ENCODE measurements around the gene SLC4A4.

The SLC4A4 gene

DNA sequence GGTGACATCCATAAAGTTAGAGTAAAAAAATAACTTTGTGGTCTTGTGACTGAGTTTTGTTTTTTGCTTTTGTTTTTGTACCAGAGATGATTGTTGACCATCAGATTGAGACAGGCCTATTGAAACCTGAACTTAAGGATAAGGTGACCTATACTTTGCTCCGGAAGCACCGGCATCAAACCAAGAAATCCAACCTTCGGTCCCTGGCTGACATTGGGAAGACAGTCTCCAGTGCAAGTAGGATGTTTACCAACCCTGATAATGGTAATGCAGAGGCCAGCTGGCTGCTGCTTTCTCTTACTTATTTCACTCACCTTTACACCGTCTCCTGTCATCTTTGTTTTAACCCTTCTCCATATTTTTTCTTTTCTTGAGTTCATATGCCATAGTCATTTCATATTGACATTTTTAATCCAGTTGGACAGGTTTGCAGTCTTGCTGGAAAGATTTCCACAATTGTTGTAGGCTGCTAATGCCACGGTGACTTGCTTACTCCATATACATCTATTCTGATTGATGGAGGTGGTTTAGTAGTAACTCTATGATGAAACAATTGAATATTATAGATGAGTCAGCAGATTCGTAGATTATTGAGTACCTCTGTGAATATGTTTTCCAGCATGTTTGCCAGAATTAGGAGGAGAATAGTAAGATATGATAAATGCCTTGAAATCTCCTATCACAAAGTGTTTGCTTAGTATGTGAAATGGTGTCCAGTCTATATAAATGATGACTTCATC, 18.3 kb downstream of the SLC4A4 start:
- DNase-seq (ENCODE audit: low read depth in 2 of 2) = no peak

DNA sequence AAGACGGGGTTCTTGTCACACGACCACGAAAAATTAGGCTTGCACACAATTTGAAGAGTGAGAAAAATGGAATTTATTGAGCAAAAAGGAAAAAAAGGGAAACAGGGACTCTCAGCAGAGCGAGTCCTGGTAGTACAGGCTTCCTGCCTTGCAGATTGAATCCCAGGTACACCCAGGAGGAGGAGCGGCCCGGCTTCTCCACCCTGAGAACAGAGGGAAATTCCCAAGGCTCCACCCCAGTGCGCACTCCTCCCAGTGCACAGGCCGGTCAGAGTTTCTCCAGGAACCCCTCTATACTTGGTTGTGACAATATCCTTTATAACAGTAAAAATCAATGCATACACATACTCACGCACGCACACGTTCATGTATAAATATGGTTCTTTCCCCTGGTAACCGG, 22.0 kb downstream of the SLC4A4 start:
- DNase-seq (ENCODE audit: low read depth in 2 of 2) = no peak

GRCh38 chr4:71361476-71361875, 22.7 kb downstream of the SLC4A4 start:
- DNase-seq (ENCODE audit: low read depth in 2 of 2) = no peak

GRCh38 chr4:71366766-71367165, 27.9 kb downstream of the SLC4A4 start:
- DNase-seq (ENCODE audit: low read depth in 2 of 2) = no peak

GRCh38 chr4:71367546-71367945, 28.7 kb downstream of the SLC4A4 start:
- DNase-seq (ENCODE audit: low read depth in 2 of 2) = no peak

- no peak for DNase-seq (ENCODE audit: low read depth in 2 of 2)
Measured at GRCh38 chr4:71368906-71369305, 30.1 kb downstream of the SLC4A4 start.

- no peak for DNase-seq (ENCODE audit: low read depth in 2 of 2)
Measured at GRCh38 chr4:71369536-71369935, 30.7 kb downstream of the SLC4A4 start.

GRCh38 chr4:71375494-71375893, 36.7 kb downstream of the SLC4A4 start:
- DNase-seq (ENCODE audit: low read depth in 2 of 2) = no peak

DNA sequence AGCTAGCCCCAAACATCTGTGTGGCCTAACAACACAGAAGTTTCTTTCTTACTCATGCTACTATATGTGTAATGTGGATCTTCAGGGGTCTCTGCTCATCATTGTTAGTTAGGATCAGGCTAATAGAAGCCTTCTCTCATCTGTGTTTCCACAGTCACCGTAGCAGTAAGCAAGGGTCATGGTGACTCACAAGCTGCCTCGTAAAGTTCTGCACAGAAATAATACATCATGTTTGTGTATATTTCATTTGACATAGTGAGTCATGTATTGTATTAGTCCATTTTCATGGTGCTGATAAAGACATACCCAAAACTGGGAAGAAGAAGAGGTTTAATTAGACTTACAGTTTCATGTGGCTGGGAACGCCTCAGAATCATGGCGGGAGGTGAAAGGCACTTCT, 38.7 kb downstream of the SLC4A4 start:
- DNase-seq (ENCODE audit: low read depth in 2 of 2) = no peak

- no peak for DNase-seq (ENCODE audit: low read depth in 2 of 2)
Measured at GRCh38 chr4:71379126-71379525, 40.3 kb downstream of the SLC4A4 start.

DNA sequence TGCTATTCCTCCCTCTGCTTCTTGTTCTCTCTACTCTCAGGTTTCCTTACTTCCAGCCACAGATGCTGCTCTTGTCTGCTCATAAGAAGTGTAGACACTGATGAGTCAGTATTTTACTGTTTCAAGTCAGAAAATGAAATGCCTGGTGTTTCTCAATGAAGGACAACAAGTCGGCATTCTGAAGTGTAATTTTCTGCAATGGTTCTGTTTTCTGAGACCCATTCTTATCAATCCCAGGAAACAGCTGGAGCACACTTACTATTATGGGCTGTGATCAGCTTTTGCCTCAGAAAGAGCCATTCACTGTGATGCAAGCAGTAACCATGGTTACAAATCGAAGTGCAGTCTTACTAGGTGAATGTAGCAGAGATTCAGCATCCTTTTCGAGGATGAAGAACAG, 42.0 kb downstream of the SLC4A4 start:
- no peak for DNase-seq (ENCODE audit: low read depth in 2 of 2)

DNA sequence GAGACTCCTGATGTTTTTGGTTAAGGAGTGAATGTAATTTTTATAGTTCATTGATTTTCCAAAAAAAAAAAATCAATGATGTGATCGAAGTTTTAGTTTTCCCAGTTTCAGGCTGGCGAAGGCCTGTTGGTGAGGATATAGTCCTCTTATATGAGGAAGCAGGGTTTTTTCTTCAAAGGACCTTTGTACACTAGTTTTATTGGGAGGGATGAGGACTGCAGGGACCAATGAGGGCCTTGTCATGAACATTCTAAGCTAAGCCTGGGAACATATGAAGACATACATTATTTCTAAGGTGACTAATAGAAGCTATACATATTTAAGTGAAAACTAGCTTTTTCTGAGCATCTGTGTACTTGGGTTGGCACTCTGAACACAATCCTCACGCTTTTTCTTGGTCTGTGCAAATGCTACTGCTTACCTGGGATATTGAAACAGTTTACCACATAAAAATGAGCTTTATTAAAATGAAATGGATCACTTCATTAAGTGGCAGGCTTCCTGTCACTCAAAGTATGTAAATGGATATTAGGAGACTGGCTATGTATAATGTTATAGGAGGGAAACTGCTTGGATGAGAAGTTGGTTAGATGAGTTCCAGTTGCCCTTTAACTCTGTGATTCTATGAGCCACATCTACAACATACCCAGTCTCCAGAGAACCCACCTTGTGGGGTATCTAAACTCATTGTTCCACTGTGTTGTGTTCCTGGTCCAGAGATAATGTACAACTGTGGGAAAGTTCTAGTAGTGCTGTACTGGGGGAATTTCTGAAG, 43.5 kb downstream of the SLC4A4 start:
- no peak for DNase-seq (ENCODE audit: low read depth in 2 of 2)

- DNase-seq (ENCODE audit: low read depth in 2 of 2) = no peak
Measured at GRCh38 chr4:71382900-71383560, 44.2 kb downstream of the SLC4A4 start.

DNA sequence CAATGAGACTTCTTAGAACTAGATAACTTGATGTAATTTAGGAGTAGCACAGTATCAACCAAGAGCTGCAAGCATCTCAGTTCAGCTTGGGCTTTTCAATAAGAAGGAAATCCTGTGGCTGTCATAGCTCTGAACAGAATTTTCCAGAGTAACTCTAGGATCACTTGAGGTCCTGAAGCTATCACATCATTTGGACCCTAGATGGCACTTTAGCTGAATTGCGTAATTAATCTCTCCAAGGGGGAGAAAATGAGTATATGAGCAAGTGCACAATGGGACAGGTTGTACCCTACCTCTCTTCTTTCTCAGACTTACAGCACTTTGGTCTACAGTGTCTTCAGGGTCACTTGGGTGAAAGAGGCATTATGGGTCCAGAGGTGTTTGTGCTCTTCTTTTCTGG, 45.2 kb downstream of the SLC4A4 start:
- no peak for DNase-seq (ENCODE audit: low read depth in 2 of 2)

- no peak for DNase-seq (ENCODE audit: low read depth in 2 of 2)
Measured at GRCh38 chr4:71389149-71389827, 50.5 kb downstream of the SLC4A4 start.

DNA sequence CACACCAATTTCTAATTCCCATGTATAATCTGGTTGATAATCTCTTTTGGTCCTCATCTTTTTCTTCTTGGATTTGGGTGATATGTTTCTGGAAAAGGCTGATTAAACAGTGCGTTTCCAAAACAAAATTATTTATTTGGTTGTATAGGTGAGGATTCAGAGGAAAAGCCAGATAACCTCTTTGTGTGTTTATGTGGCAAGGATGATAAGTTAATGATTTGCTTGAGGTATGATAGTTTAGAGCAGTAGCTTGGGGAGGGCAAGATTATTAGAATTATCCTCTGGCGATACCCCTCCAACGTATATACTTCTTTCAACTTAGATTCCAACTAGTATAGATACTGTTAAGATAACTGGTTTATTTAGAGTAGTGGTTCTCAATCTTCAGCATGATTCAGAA, 53.3 kb downstream of the SLC4A4 start:
- no peak for DNase-seq (ENCODE audit: low read depth in 2 of 2)

- DNase-seq (ENCODE audit: low read depth in 2 of 2) = no peak
Measured at GRCh38 chr4:71396382-71396781, 57.6 kb downstream of the SLC4A4 start.

GRCh38 chr4:71400810-71401209, 62.0 kb downstream of the SLC4A4 start:
- no peak for DNase-seq (ENCODE audit: low read depth in 2 of 2)

DNA sequence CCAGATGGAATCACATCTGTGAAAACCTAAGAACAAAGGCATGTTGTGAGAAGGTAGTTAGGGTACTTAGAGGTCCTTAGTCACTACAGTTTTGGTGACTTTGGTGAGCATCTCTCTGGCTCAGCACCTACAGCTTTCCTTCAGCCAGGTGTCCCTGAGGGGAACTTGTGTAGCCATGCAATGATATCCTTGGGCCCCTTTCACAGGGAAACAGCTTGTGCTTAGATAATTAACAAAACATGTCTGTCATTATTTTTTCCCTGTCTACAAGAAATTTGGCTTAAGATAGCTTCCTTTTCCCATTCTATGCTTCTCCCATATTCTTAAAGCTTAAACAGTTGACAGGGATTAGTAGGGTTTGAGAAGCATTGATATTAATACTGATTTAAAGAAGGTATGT, 63.8 kb downstream of the SLC4A4 start:
- no peak for DNase-seq (ENCODE audit: low read depth in 2 of 2)

DNA sequence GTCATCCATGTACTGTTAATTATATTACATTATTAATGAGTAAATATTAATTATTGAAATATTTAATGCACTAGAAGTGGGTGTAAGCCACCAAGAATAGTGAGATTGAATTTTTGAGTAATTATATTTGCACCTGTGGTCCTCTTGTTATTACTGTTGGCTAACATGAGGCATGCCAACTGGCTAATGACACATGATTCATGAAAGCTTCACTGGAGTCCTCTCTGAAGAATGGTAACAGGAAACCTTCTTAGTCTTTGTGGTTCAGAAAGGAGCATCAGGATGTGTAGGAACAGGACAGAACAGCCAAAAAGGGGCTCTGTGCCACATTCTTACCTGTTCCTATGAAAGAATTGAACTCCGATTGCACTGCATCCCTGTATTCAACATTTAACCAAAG, 65.2 kb downstream of the SLC4A4 start:
- no peak for DNase-seq (ENCODE audit: low read depth in 2 of 2)

DNA sequence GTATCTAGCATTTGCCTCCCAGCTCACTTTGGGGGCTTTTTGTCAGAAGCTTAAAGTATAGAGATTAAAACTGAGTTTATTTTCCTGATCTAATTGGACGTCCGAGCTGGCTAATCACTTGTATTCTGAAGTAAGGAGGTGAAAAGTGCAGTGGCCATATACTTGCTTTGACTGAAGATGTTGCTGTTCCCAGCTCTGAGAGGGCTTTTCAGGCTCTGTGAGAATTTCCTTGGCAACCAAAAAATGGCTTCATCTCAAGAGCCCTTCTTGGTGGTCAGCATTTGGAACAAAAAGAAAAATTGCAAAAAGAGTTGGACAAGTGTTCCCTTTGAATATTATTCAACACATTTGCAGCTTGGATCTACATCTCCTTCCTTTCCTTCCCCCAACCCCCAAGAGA, 67.0 kb downstream of the SLC4A4 start:
- DNase-seq (ENCODE audit: low read depth in 2 of 2) = no peak

DNA sequence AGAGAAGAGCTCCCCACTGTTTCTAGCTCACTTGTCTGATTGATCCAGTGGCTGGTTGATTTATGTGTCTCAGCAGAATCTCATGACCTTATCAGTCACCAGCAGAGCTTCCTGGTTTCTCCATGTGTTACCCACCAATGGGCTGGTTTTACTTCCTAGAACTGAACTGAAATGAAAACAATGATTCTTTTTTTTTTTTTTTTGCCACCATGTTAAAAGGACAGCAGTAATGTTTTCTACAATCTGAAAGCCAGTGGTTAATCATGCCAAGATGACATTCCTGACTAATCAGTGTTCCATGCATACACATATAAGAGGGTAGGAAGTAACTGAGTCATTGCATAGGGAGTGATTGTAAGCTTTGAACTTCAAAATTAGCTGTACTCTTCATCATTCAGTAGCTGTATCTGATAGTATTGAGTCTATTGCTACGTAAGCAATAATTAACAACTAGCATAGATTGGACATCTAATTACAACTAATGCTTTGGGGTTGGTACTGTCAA, 67.7 kb downstream of the SLC4A4 start:
- DNase-seq (ENCODE audit: low read depth in 2 of 2) = no peak

Data from stimulated activated CD8-positive, alpha-beta memory T cell treated with anti-CD3 and anti-CD28 coated beads, Interleukin-2, amount 100 ng/mL, for 48 hours (primary cell).